ENCODE data around the gene CBX8.
A peak's percentile ranks its signal among the peaks of the same experiment; 100 is the strongest.

The CBX8 gene

GRCh38 chr17:79777120-79777893 lies 19.6 kb downstream of the CBX8 start:
- no peak overlapping the region for H3K27ac ChIP-seq (ENCODE audit: low read depth, low read length)
- peak overlapping the region; percentile 68 for H3K4me3 ChIP-seq (ENCODE audit: insufficient read depth, low read length, poor library complexity, severe bottlenecking)
- no peaks in the 10 kb centered on the region for H3K27me3 ChIP-seq (ENCODE audit: low read length)

GRCh38 chr17:79776376-79777119 lies 20.3 kb downstream of the CBX8 start:
- Histone ChIP-seq H3K9me2 (replicated peaks; ENCODE audit: insufficient read depth, low read length) (no peaks in the 10 kb centered on the region), H3K9ac (ENCODE audit: low read length) (no peak overlapping the region), H3F3A (ENCODE audit: insufficient read depth) (peaks cover 6% of the 10 kb centered on the region), H3K36me3 (ENCODE audit: low read length) (no peaks in the 10 kb centered on the region), H3K9me3 (ENCODE audit: insufficient read depth, low read length) (no peaks in the 10 kb centered on the region), H2AFZ (ENCODE audit: low read depth, low read length, severe bottlenecking) (no peak overlapping the region), H3K79me2 (ENCODE audit: insufficient read depth, low read length) (peaks cover 9% of the 10 kb centered on the region; the same call in 1 of the 2 replicates), H3K4me3 (ENCODE audit: insufficient read depth, low read length, poor library complexity, severe bottlenecking) (no peak overlapping the region), H3K27ac (ENCODE audit: low read depth, low read length) (no peak overlapping the region), H3K4me2 (ENCODE audit: low read depth, low read length, poor library complexity, severe bottlenecking) (no peak overlapping the region), H4K20me1 (ENCODE audit: low read depth, low read length) (no peaks in the 10 kb centered on the region), H3K27me3 (ENCODE audit: low read length) (no peaks in the 10 kb centered on the region)
- TF ChIP-seq CTCF (IDR thresholded peaks at IDR 0.05; ENCODE audit: insufficient read depth, low read length, poor library complexity, severe bottlenecking): no peak
- TF ChIP-seq EZH2phosphoT487 (conservative IDR thresholded peaks at IDR 0.05; ENCODE audit: low read length): no peak

More at GRCh38 chr17:79777120-79777893, 19.6 kb downstream of the CBX8 start:
- Histone ChIP-seq H3K9ac (ENCODE audit: low read length) (peak overlapping the region; percentile 58), H3K79me2 (ENCODE audit: insufficient read depth, low read length) (peaks cover 9% of the 10 kb centered on the region; the same call in 1 of the 2 replicates), H3F3A (ENCODE audit: insufficient read depth) (peaks cover 6% of the 10 kb centered on the region), H3K36me3 (ENCODE audit: low read length) (no peaks in the 10 kb centered on the region), H4K20me1 (ENCODE audit: low read depth, low read length) (no peaks in the 10 kb centered on the region), H3K9me2 (replicated peaks; ENCODE audit: insufficient read depth, low read length) (no peaks in the 10 kb centered on the region), H3K9me3 (ENCODE audit: insufficient read depth, low read length) (no peaks in the 10 kb centered on the region), H3K4me2 (ENCODE audit: low read depth, low read length, poor library complexity, severe bottlenecking) (peak overlapping the region; percentile 66), H2AFZ (ENCODE audit: low read depth, low read length, severe bottlenecking) (peak overlapping the region; percentile 98)
- TF ChIP-seq EZH2phosphoT487 (conservative IDR thresholded peaks at IDR 0.05; ENCODE audit: low read length) (no peak), CTCF (IDR thresholded peaks at IDR 0.05; ENCODE audit: insufficient read depth, low read length, poor library complexity, severe bottlenecking) (peak; percentile 26)

GRCh38 chr17:79775632-79776031 lies 21.2 kb downstream of the CBX8 start:
- no peaks in the 10 kb centered on the region for H4K20me1 ChIP-seq (ENCODE audit: low read depth, low read length)
- H3K27me3 ChIP-seq (ENCODE audit: low read length): no peaks in the 10 kb centered on the region

More at GRCh38 chr17:79775632-79776031, 21.2 kb downstream of the CBX8 start:
- Histone ChIP-seq H3F3A (ENCODE audit: insufficient read depth) (peaks cover 6% of the 10 kb centered on the region), H3K9me2 (replicated peaks; ENCODE audit: insufficient read depth, low read length) (no peaks in the 10 kb centered on the region), H3K9me3 (ENCODE audit: insufficient read depth, low read length) (no peaks in the 10 kb centered on the region), H3K27ac (ENCODE audit: low read depth, low read length) (no peak overlapping the region), H2AFZ (ENCODE audit: low read depth, low read length, severe bottlenecking) (no peak overlapping the region), H3K4me3 (ENCODE audit: insufficient read depth, low read length, poor library complexity, severe bottlenecking) (no peak overlapping the region), H3K36me3 (ENCODE audit: low read length) (no peaks in the 10 kb centered on the region), H3K4me2 (ENCODE audit: low read depth, low read length, poor library complexity, severe bottlenecking) (no peak overlapping the region), H3K79me2 (ENCODE audit: insufficient read depth, low read length) (peaks cover 9% of the 10 kb centered on the region; the same call in 1 of the 2 replicates), H3K9ac (ENCODE audit: low read length) (no peak overlapping the region)
- TF ChIP-seq CTCF (IDR thresholded peaks at IDR 0.05; ENCODE audit: insufficient read depth, low read length, poor library complexity, severe bottlenecking) (no peak), EZH2phosphoT487 (conservative IDR thresholded peaks at IDR 0.05; ENCODE audit: low read length) (no peak)
